BJ (cell line): Measurements from ENCODE around the gene HLA-DMB. TPM values are rescaled to one million over a fixed set of nuclear protein-coding genes. Genes with fewer than 3 reads are reported as not detected.

ENCODE experiments used
- CTCF ChIA-PET: fragments of 350-600 bp; formaldehyde crosslinking; extraction: SDS; loops from one replicate; lab custom pipeline; 2021; ENCODE audit warnings: antibody characterized with exemption, inconsistent platforms; lab: Yijun Ruan, JAX
- POLR2A ChIA-PET: fragments of 300-600 bp; sonication (Branson Sonifier 250); formaldehyde crosslinking; extraction: SDS; loops from one replicate; lab custom pipeline; 2021; ENCODE audit warnings: antibody characterized with exemption; lab: Charles Lee
- DNase-seq: peaks from one replicate; pipeline ENCODE4 v3.0.0-alpha.2; 2011; ENCODE audit warnings: low read depth
- H3K27me3 ChIP-seq: 2 replicates; pipeline ENCODE4 v1.6.0; 2011; ENCODE audit warnings: low read length; ENCODE audit not compliant: control insufficient read depth, insufficient read depth
- H3K36me3 ChIP-seq: 2 replicates; pipeline ENCODE4 v1.5.1; 2011; ENCODE audit warnings: low read length; ENCODE audit not compliant: control insufficient read depth, insufficient read depth
- H3K4me3 ChIP-seq: 2 replicates; pipeline ENCODE4 v1.5.1; 2011; ENCODE audit warnings: low read depth, mild to moderate bottlenecking, control low read depth, low read length
- polyA plus RNA-seq: library from polyadenylated mRNA; depleted of rRNA; stranded (reverse); fragments of >200 nt; gene quantifications from 2 replicates; pipeline ENCODE4 v1.2.3, GENCODE V29; 2011
- TF ChIP-seq, protein P1 (sequence below): IDR thresholded peaks from 2 replicates; pipeline ENCODE4 v1.5.1; 2011; ENCODE audit warnings: low read depth, mild to moderate bottlenecking, control low read depth, inconsistent platforms, low read length, moderate library complexity; ENCODE audit not compliant: insufficient read depth

HLA-DMB gene
- polyA plus RNA-seq, 1 experiment: not detected

DNA sequence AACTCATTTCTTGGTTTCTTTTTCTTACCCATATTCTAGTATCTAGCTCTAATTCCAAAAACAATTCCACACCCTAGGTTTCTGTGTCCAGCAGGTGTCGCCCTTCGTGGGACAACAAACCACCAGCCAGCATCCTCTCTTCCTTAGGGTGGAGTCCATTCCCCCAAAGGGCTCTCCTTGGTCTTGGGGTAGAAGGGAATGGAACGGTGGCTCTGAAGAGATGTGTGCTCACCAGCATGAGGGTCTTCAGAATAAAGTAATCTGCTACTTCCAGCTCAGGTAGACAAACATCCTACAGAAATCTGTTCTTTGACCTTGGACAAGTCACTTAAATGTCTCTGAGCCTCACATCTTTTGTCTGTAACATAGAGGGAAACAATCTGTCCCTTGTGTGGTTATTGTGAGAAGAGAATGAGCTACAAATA, 7.2 kb downstream of the HLA-DMB start:
- TF ChIP-seq, protein P1, sequence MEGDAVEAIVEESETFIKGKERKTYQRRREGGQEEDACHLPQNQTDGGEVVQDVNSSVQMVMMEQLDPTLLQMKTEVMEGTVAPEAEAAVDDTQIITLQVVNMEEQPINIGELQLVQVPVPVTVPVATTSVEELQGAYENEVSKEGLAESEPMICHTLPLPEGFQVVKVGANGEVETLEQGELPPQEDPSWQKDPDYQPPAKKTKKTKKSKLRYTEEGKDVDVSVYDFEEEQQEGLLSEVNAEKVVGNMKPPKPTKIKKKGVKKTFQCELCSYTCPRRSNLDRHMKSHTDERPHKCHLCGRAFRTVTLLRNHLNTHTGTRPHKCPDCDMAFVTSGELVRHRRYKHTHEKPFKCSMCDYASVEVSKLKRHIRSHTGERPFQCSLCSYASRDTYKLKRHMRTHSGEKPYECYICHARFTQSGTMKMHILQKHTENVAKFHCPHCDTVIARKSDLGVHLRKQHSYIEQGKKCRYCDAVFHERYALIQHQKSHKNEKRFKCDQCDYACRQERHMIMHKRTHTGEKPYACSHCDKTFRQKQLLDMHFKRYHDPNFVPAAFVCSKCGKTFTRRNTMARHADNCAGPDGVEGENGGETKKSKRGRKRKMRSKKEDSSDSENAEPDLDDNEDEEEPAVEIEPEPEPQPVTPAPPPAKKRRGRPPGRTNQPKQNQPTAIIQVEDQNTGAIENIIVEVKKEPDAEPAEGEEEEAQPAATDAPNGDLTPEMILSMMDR: peak; percentile 82
- DNase-seq: no peak
- ChIA-PET CTCF (interaction anchor here (0.6 to 9.6 kb wide), 39 partner anchors 10 to 315 kb away, joined by 3 to 246 read pairs (median 5); partner anchors contain the start of gene HLA-DMA), POLR2A (interaction anchor here (1.3 to 1.5 kb wide), 2 partner anchors 38 to 41 kb away, joined by 5 to 9 read pairs; no protein-coding TSS in a partner anchor)
- no peak overlapping the region for H3K4me3 ChIP-seq
- H3K27me3 ChIP-seq: peaks cover 30% of the 10 kb centered on the region
- H3K36me3 ChIP-seq: no peaks in the 10 kb centered on the region

DNA sequence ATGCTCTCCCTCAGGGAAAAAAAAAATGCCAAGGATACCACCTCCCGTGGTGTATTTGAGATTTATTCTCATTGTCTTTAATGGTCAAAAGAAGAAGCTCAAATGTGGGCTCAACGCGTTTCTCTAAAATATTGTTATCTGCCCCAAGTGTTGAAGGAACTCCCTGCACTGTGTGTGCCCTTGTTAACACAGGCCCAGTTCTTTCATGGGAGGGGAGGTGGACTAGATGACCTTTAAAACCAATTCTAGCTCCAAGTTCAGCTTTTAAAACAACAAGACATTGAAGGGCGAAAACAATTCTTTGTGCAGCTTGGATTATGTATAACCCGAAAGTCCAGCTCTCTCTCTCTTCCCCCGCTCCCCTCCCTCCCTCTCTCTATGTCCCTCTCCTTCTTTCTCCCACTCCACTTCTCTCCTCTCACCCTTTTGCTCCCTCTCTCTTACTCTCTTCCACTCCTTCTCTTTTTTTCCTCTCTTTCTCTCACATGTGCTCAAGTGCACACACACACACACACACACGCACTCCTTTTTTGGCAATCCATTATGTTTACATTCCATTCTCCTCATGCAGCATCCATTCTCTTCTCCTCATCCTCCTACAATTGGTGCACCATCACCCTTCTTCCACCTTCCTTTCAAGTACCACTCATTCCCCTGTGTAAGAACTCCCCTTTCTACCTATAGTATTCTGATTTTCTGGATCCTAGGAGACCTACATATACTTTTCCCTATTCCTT, 8.5 kb downstream of the HLA-DMB start:
- peaks cover 25% of the 10 kb centered on the region for H3K27me3 ChIP-seq
- TF ChIP-seq, protein P1: no peak
- no peaks in the 10 kb centered on the region for H3K36me3 ChIP-seq
- H3K4me3 ChIP-seq: no peak overlapping the region
- ChIA-PET CTCF (interaction anchor here (0.6 to 9.6 kb wide), 17 partner anchors 9 to 316 kb away, joined by 3 to 246 read pairs (median 9); partner anchors contain the start of gene HLA-DMA), POLR2A (no interaction called here)
- no peak for DNase-seq

DNA sequence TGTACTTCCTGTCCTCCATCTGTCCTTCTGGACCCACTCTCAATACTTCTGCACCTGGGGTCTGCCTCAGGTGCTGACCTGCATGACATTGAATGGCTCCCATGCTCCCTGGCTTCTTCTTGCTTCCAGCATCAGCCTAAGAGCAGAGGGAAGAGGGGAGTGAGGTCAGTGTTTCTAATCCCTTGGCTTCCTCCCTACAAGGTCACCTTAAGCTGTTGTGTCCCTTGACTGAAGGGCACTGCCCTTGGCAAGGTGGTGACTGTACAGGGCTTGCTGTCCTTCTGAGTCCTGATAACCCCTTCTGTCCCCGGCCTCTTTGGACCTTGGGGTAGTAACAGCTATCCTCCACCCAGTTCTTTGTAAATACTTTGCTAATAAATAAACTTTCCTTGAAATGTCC, 9.6 kb downstream of the HLA-DMB start:
- ChIA-PET CTCF (interaction anchor here (1.0 to 9.6 kb wide), 3 partner anchors 21 to 54 kb away, joined by 3 to 246 read pairs (median 66); partner anchors contain the start of gene HLA-DMA), POLR2A (no interaction called here)
- TF ChIP-seq, protein P1: no peak
- H3K27me3 ChIP-seq: peaks cover 22% of the 10 kb centered on the region
- DNase-seq: no peak
- no peaks in the 10 kb centered on the region for H3K36me3 ChIP-seq
- H3K4me3 ChIP-seq: no peak overlapping the region

DNA sequence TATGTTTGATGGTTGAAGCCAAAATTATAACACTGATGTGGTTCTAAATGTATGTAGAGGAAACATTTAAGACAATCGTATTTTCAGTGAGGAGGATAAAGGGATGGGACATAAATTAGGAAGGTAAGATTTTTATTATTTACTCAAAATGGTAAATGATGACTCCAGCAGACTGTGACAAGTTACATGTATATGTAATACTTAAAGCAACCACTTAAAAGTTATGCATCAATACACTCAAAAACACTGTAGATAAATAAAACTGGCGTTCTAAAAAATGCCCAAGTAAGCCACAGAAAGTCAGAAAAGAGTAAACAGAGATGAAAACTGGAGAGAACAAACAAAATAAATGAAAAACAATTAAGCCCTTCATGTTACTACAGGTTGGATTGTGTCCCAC, 18.7 kb downstream of the HLA-DMB start:
- TF ChIP-seq, protein P1: no peak
- Histone ChIP-seq H3K36me3 (no peaks in the 10 kb centered on the region), H3K27me3 (peaks cover 7% of the 10 kb centered on the region), H3K4me3 (no peak overlapping the region)
- ChIA-PET CTCF (interaction anchor here (1.2 to 2.0 kb wide), 2 partner anchors 9 to 62 kb away, joined by 4 to 5 read pairs; no protein-coding TSS in a partner anchor), POLR2A (no interaction called here)
- DNase-seq: no peak

DNA sequence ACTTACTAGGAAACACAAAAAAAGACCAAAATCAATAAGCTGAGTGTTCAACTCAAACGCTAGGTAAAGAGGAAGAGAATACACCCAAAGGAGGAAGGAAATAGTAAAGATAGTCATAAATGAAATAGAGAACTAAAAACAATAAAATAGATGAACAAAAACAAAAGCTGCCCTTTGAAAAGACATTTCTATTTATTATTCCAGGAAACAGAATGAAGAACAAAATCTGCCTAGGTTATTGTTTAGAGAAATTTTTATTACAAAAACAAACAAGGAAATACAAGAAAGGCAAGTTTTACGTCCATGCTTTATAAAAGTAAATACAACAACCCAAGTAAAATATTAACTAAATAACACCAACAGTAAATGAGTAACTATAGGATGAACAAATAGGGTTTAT, 20.1 kb downstream of the HLA-DMB start:
- ChIA-PET CTCF (interaction anchor here (0.6 to 2.0 kb wide), 3 partner anchors 8 to 64 kb away, joined by 3 to 5 read pairs (median 4); no protein-coding TSS in a partner anchor), POLR2A (no interaction called here)
- Histone ChIP-seq H3K27me3 (peaks cover 6% of the 10 kb centered on the region), H3K36me3 (no peaks in the 10 kb centered on the region), H3K4me3 (no peak overlapping the region)
- DNase-seq: no peak
- TF ChIP-seq, protein P1: no peak
